Mesendoderm (in vitro differentiated cells): ENCODE data around the gene LEAP2.

Experiments used
- DNase-seq: peaks from one replicate; pipeline ENCODE4 v3.0.0; 2013
- H2AK5ac ChIP-seq: 2 replicates; pipeline ENCODE4 v1.6.1; 2013; ENCODE audit warnings: low read length, inconsistent platforms
- H2BK120ac ChIP-seq: 2 replicates; pipeline ENCODE4 v1.6.1; 2013; ENCODE audit warnings: low read depth, mild to moderate bottlenecking, low read length, moderate library complexity, mixed read lengths
- H2BK15ac ChIP-seq: replicated peaks from 2 replicates; pipeline ENCODE4 v1.6.1; 2013; ENCODE audit warnings: low read depth, mild to moderate bottlenecking, moderate library complexity
- H2BK5ac ChIP-seq: 2 replicates; pipeline ENCODE4 v1.6.1; 2013; ENCODE audit warnings: low read length, inconsistent platforms
- H3K18ac ChIP-seq: 2 replicates; pipeline ENCODE4 v1.6.1; 2013; ENCODE audit warnings: mild to moderate bottlenecking, low read length, mixed read lengths
- H3K23ac ChIP-seq: one replicate; pipeline ENCODE4 v1.6.1; 2013; ENCODE audit warnings: low read length
- H3K27ac ChIP-seq: 2 replicates; pipeline ENCODE4 v1.5.1; 2013; ENCODE audit warnings: low read depth, mild to moderate bottlenecking, inconsistent platforms, low read length, moderate library complexity
- H3K27me3 ChIP-seq: 2 replicates; pipeline ENCODE4 v1.6.1; 2013; ENCODE audit warnings: low read length, control low read depth, mild to moderate bottlenecking, inconsistent platforms; ENCODE audit not compliant: insufficient read depth, poor library complexity
- H3K36me3 ChIP-seq: 2 replicates; pipeline ENCODE4 v1.6.1; 2013; ENCODE audit warnings: low read length, inconsistent platforms; ENCODE audit not compliant: control insufficient read depth, insufficient read depth
- H3K4ac ChIP-seq: one replicate; pipeline ENCODE4 v1.6.1; 2013; ENCODE audit warnings: low read depth, mild to moderate bottlenecking, low read length, moderate library complexity
- H3K4me1 ChIP-seq: 2 replicates; pipeline ENCODE4 v1.6.1; 2013; ENCODE audit warnings: low read depth, low read length, inconsistent platforms; ENCODE audit not compliant: control insufficient read depth
- H3K4me2 ChIP-seq: 2 replicates; pipeline ENCODE4 v1.6.1; 2013; ENCODE audit warnings: low read length
- H3K4me3 ChIP-seq: 2 replicates; pipeline ENCODE4 v1.5.1; 2013; ENCODE audit warnings: mild to moderate bottlenecking, low read length
- H3K56ac ChIP-seq: one replicate; pipeline ENCODE4 v1.6.1; 2013; ENCODE audit warnings: low read length
- H3K79me1 ChIP-seq: 2 replicates; pipeline ENCODE4 v1.6.1; 2013; ENCODE audit warnings: low read length, inconsistent platforms
- H3K79me2 ChIP-seq: 2 replicates; pipeline ENCODE4 v1.6.1; 2013; ENCODE audit warnings: mild to moderate bottlenecking, low read length; ENCODE audit not compliant: control insufficient read depth, insufficient read depth
- H3K9ac ChIP-seq: 2 replicates; pipeline ENCODE4 v1.6.1; 2013; ENCODE audit warnings: low read length, inconsistent platforms
- H4K5ac ChIP-seq: one replicate; pipeline ENCODE4 v1.6.1; 2013; ENCODE audit warnings: low read length
- H4K8ac ChIP-seq: one replicate; pipeline ENCODE4 v1.6.1; 2013; ENCODE audit warnings: low read depth, mild to moderate bottlenecking, control low read depth, low read length, moderate library complexity
- WGBS: extraction: QIAGEN DNeasy Blood & Tissue Kit; methylation state at CpG from one replicate; pipeline ENCODE4 v1.1.7; 2013; ENCODE audit warnings: low lambda C conversion rate, missing lambda C conversion rate; ENCODE audit not compliant: insufficient coverage; ENCODE audit errors: extremely low coverage; 5-methylcytosine and 5-hydroxymethylcytosine counted together

LEAP2 gene

GRCh38 chr5:132827943-132828673, 45.4 kb upstream of the LEAP2 start:
- Histone ChIP-seq H2AK5ac (no peak overlapping the region), H2BK15ac (no peak overlapping the region), H2BK5ac (no peak overlapping the region), H4K5ac (no peak overlapping the region), H3K18ac (no peak overlapping the region), H3K27ac (no peak overlapping the region), H3K56ac (no peak overlapping the region), H3K27me3 (peaks cover 17% of the 10 kb centered on the region), H3K4me3 (no peak overlapping the region), H3K4me1 (peaks cover 1% of the 10 kb centered on the region), H3K4me2 (no peak overlapping the region), H3K23ac (peak overlapping the region; percentile 3), H2BK120ac (no peak overlapping the region), H3K4ac (no peak overlapping the region), H3K9ac (no peak overlapping the region), H3K36me3 (no peaks in the 10 kb centered on the region), H4K8ac (no peak overlapping the region), H3K79me1 (no peaks in the 10 kb centered on the region), H3K79me2 (no peaks in the 10 kb centered on the region)
- no CpG with 5 or more reads among the region's 4 CpGs for WGBS
- DNase-seq: no peak

GRCh38 chr5:132828846-132829494, 44.5 kb upstream of the LEAP2 start:
- no CpG with 5 or more reads among the region's 4 CpGs for WGBS
- H4K5ac ChIP-seq: no peak overlapping the region
- H2BK120ac ChIP-seq: no peak overlapping the region
- no peak overlapping the region for H3K4me3 ChIP-seq
- no peak overlapping the region for H2AK5ac ChIP-seq
- no peak overlapping the region for H3K9ac ChIP-seq
- H3K4me2 ChIP-seq: no peak overlapping the region
- H3K79me2 ChIP-seq: no peaks in the 10 kb centered on the region
- H3K4me1 ChIP-seq: peaks cover 1% of the 10 kb centered on the region
- H3K27me3 ChIP-seq: peaks cover 17% of the 10 kb centered on the region
- no peak overlapping the region for H3K18ac ChIP-seq
- H2BK15ac ChIP-seq: no peak overlapping the region
- H3K27ac ChIP-seq: no peak overlapping the region
- no peak overlapping the region for H2BK5ac ChIP-seq
- H3K36me3 ChIP-seq: no peaks in the 10 kb centered on the region
- H3K56ac ChIP-seq: no peak overlapping the region
- H3K4ac ChIP-seq: no peak overlapping the region
- H4K8ac ChIP-seq: no peak overlapping the region
- H3K79me1 ChIP-seq: no peaks in the 10 kb centered on the region
- no peak for DNase-seq
- H3K23ac ChIP-seq: no peak overlapping the region

- no peak overlapping the region for H2BK5ac ChIP-seq
- H2BK15ac ChIP-seq: no peak overlapping the region
- no peak overlapping the region for H2AK5ac ChIP-seq
- H3K56ac ChIP-seq: peak overlapping the region; percentile 88
- no CpG with 5 or more reads among the region's 75 CpGs for WGBS
- H3K18ac ChIP-seq: peak overlapping the region; percentile 40
- DNase-seq: peak; percentile 78
- no peak overlapping the region for H3K23ac ChIP-seq
- no peak overlapping the region for H2BK120ac ChIP-seq
- no peak overlapping the region for H3K27ac ChIP-seq
- peak overlapping the region; percentile 69 for H3K9ac ChIP-seq
- no peak overlapping the region for H3K4ac ChIP-seq
- H3K79me2 ChIP-seq: no peaks in the 10 kb centered on the region
- H3K36me3 ChIP-seq: no peaks in the 10 kb centered on the region
- no peaks in the 10 kb centered on the region for H3K79me1 ChIP-seq
- no peak overlapping the region for H4K5ac ChIP-seq
- peaks cover 1% of the 10 kb centered on the region for H3K4me1 ChIP-seq
- no peak overlapping the region for H4K8ac ChIP-seq
- peak overlapping the region; percentile 45 for H3K4me2 ChIP-seq
- H3K4me3 ChIP-seq: peak overlapping the region; percentile 40
- H3K27me3 ChIP-seq: peaks cover 17% of the 10 kb centered on the region
Measured at GRCh38 chr5:132829742-132830435, 43.6 kb upstream of the LEAP2 start.

GRCh38 chr5:132830436-132831094, 42.9 kb upstream of the LEAP2 start, which contains the start of gene SHROOM1:
SHROOM1 (minus strand) TSS chr5:132830647; CDS start chr5:132826140, 4,507 bp downstream.
- peak within 1 kb of the TSS; percentile 45 for H3K4me2 ChIP-seq
- no peak within 1 kb of the TSS for H3K27ac ChIP-seq
- WGBS: no CpG with 5 or more reads among the region's 78 CpGs
- no peaks in the 10 kb centered on the region for H3K36me3 ChIP-seq
- no peak within 1 kb of the TSS for H2BK120ac ChIP-seq
- H3K79me1 ChIP-seq: no peaks in the 10 kb centered on the region
- no peak within 1 kb of the TSS for H2BK15ac ChIP-seq
- peaks cover 1% of the 10 kb centered on the region for H3K4me1 ChIP-seq
- peak within 1 kb of the TSS; percentile 40 for H3K18ac ChIP-seq
- H3K27me3 ChIP-seq: peaks cover 17% of the 10 kb centered on the region
- H3K56ac ChIP-seq: peak within 1 kb of the TSS; percentile 88
- H3K4ac ChIP-seq: no peak within 1 kb of the TSS
- H2AK5ac ChIP-seq: no peak within 1 kb of the TSS
- H3K79me2 ChIP-seq: no peaks in the 10 kb centered on the region
- peak within 1 kb of the TSS; percentile 69 for H3K9ac ChIP-seq
- no peak within 1 kb of the TSS for H3K23ac ChIP-seq
- no peak within 1 kb of the TSS for H4K5ac ChIP-seq
- peak within 1 kb of the TSS; percentile 40 for H3K4me3 ChIP-seq
- H2BK5ac ChIP-seq: no peak within 1 kb of the TSS
- H4K8ac ChIP-seq: no peak within 1 kb of the TSS
- DNase-seq: peak; percentile 69

- no peak overlapping the region for H4K5ac ChIP-seq
- H3K27ac ChIP-seq: no peak overlapping the region
- H3K9ac ChIP-seq: peak overlapping the region; percentile 69
- no peak overlapping the region for H2BK5ac ChIP-seq
- no peak overlapping the region for H3K23ac ChIP-seq
- no peaks in the 10 kb centered on the region for H3K79me1 ChIP-seq
- H3K4ac ChIP-seq: no peak overlapping the region
- H3K4me3 ChIP-seq: no peak overlapping the region
- H3K4me1 ChIP-seq: peaks cover 1% of the 10 kb centered on the region
- H3K18ac ChIP-seq: no peak overlapping the region
- H3K79me2 ChIP-seq: no peaks in the 10 kb centered on the region
- no peak for DNase-seq
- no CpG with 5 or more reads among the region's 15 CpGs for WGBS
- peak overlapping the region; percentile 88 for H3K56ac ChIP-seq
- peak overlapping the region; percentile 18 for H3K4me2 ChIP-seq
- no peaks in the 10 kb centered on the region for H3K36me3 ChIP-seq
- H2BK120ac ChIP-seq: no peak overlapping the region
- H2AK5ac ChIP-seq: no peak overlapping the region
- H3K27me3 ChIP-seq: peaks cover 17% of the 10 kb centered on the region
- no peak overlapping the region for H4K8ac ChIP-seq
- no peak overlapping the region for H2BK15ac ChIP-seq
Measured at GRCh38 chr5:132831095-132831860, 42.2 kb upstream of the LEAP2 start.
